ENCODE measurements around the gene BATF. TPM values are rescaled to one million over a fixed set of nuclear protein-coding genes. Genes with fewer than 3 reads are reported as not detected.
A peak's percentile ranks its signal among the peaks of the same experiment; 100 is the strongest.

BATF gene
- total and polyA plus RNA-seq, 2 experiments from 2014 or later: not detected

DNA sequence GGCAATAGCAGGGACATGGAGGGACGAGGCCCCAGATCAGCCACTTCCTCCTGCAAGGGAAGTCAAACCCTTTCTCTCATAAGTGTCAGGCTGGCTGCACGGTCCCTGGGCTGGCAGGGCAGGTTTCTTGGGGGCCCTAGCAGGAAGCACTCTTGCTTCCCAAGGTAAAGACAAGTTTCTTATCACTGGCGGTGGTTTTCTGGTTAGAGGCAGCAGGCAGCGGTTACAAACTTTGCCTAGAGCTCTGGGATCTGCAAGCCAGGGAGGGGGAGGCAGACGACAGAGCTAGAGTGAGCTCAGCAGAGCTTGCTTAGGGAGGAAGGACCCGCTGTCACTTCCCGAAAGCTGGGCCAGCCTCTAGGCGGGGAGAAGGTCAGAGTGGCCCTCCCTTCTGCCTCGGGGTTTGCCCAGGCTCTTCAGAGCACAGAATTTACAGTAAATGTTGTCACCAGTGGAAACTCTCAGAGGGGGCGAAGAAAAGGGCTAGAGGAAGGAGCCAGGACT is 20.4 kb downstream of the BATF start:
- H3K4me3 ChIP-seq: no peak overlapping the region
- no peak overlapping the region for H3K27ac ChIP-seq
- no peaks in the 10 kb centered on the region for H3K27me3 ChIP-seq
- DNase-seq (ENCODE audit: low read depth in 1 of 2, low spot score in 1 of 2): peak; percentile 25 to 85
- H3K9me3 ChIP-seq (ENCODE audit: low read depth): no peaks in the 10 kb centered on the region
- H3K36me3 ChIP-seq: no peaks in the 10 kb centered on the region
- TF ChIP-seq, protein P1, sequence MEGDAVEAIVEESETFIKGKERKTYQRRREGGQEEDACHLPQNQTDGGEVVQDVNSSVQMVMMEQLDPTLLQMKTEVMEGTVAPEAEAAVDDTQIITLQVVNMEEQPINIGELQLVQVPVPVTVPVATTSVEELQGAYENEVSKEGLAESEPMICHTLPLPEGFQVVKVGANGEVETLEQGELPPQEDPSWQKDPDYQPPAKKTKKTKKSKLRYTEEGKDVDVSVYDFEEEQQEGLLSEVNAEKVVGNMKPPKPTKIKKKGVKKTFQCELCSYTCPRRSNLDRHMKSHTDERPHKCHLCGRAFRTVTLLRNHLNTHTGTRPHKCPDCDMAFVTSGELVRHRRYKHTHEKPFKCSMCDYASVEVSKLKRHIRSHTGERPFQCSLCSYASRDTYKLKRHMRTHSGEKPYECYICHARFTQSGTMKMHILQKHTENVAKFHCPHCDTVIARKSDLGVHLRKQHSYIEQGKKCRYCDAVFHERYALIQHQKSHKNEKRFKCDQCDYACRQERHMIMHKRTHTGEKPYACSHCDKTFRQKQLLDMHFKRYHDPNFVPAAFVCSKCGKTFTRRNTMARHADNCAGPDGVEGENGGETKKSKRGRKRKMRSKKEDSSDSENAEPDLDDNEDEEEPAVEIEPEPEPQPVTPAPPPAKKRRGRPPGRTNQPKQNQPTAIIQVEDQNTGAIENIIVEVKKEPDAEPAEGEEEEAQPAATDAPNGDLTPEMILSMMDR (IDR thresholded peaks at IDR 0.05; ENCODE audit: low read depth, low read length): no peak
- no peaks in the 10 kb centered on the region for H3K4me1 ChIP-seq (ENCODE audit: low read depth)

DNA sequence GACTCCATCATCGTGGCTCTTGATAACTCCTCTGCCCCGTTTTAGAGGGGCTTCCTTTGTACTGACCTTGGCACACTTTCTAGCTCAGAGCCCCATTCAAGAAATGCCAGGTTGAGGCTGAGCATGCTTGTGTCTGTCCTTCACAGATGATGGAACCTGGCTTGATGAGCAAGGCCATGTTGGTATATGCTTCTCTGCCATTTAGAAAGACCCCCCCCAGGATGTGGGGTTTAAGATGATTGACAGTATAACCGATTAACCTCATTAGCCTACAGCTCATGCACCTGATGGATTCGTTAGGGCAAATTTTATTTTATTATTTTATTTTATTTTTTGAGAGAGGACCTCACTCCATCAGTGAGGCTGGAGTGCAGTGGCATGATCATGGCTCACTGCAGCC is 21.0 kb downstream of the BATF start:
- H3K36me3 ChIP-seq: no peaks in the 10 kb centered on the region
- no peak for DNase-seq (ENCODE audit: low read depth in 1 of 2, low spot score in 1 of 2)
- no peak overlapping the region for H3K4me3 ChIP-seq
- TF ChIP-seq, protein P1 (IDR thresholded peaks at IDR 0.05; ENCODE audit: low read depth, low read length): no peak
- H3K27ac ChIP-seq: no peak overlapping the region
- no peaks in the 10 kb centered on the region for H3K9me3 ChIP-seq (ENCODE audit: low read depth)
- no peaks in the 10 kb centered on the region for H3K4me1 ChIP-seq (ENCODE audit: low read depth)
- H3K27me3 ChIP-seq: no peaks in the 10 kb centered on the region

DNA sequence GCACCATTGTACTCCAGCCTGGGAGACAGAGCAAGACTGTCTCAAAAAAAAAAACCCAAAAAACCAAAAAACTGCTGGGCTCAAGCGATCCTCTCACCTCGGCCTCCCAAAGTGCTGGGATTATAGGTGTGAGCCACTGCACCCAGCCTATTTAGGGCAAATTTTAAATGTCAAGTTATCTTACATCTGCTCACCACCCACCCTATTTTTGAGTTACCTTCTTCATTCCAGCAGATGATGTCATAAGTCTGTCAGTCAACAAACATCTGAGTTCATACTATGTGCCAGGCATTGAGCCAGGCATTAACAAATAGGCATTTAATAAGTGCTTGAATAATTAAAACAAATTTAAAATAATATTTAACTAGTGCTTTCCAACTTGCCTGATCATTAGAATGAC is 21.5 kb downstream of the BATF start:
- no peaks in the 10 kb centered on the region for H3K36me3 ChIP-seq
- DNase-seq (ENCODE audit: low read depth in 1 of 2, low spot score in 1 of 2): no peak
- H3K27ac ChIP-seq: no peak overlapping the region
- no peaks in the 10 kb centered on the region for H3K27me3 ChIP-seq
- TF ChIP-seq, protein P1 (IDR thresholded peaks at IDR 0.05; ENCODE audit: low read depth, low read length): no peak
- H3K9me3 ChIP-seq (ENCODE audit: low read depth): no peaks in the 10 kb centered on the region
- H3K4me3 ChIP-seq: no peak overlapping the region
- H3K4me1 ChIP-seq (ENCODE audit: low read depth): no peaks in the 10 kb centered on the region

DNA sequence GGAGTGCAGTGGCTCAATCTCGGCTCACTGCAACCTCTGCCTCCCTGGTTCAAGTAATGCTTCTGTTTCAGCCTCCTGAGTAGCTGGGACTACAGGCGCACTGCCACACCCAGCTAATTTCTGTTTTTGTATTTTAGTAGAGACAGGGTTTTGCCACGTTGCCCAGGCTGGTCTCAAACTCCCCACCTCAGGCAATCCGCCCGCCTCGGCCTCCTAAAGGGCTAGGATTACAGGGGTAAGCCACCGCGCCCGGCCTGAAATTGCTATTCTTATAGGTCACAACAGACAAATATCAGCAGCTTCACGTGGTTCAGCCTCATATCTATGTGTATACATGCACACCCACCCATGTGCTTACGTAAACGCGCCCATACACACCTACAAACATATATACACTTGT is 23.6 kb downstream of the BATF start:
- Histone ChIP-seq H3K4me3 (no peak overlapping the region), H3K36me3 (no peaks in the 10 kb centered on the region), H3K27me3 (no peaks in the 10 kb centered on the region), H3K9me3 (ENCODE audit: low read depth) (no peaks in the 10 kb centered on the region), H3K27ac (no peak overlapping the region), H3K4me1 (ENCODE audit: low read depth) (no peaks in the 10 kb centered on the region)
- TF ChIP-seq, protein P1 (IDR thresholded peaks at IDR 0.05; ENCODE audit: low read depth, low read length): no peak
- no peak for DNase-seq (ENCODE audit: low read depth in 1 of 2, low spot score in 1 of 2)

DNA sequence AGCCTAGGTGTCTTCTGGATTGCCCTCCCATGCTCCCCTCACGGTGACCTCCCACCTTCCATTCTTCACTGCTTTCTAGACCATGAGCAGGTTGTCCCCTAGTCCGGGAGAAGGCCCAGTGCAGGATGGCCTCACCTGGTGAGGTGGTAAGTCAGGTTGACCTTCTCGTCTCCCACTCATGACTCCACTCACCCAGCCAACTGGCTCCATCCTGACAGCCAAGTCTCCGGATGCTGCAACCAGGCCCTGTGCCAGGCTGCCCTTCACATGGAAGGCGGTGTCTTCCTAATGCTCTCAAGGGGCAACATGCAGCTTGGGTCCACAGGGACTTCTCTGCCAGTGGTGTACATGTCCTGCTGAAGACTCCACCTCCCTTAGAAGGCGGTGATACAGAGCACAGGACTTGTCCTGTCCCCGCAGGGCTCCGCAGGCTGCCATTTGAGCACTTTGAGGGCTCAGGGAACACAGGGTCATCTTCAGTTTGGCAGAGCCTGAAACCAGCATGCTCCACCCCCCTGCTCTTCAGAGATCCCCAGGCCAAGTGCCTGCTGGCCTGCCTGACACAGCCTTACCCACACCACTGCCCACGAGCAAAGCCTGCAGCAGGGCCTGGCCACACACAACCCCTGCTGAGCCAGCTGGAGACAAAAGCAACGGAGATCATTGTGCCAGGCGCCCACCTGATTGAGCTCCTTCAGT is 25.4 kb downstream of the BATF start:
- Histone ChIP-seq H3K4me3 (no peak overlapping the region), H3K4me1 (ENCODE audit: low read depth) (peaks cover 5% of the 10 kb centered on the region), H3K27me3 (no peaks in the 10 kb centered on the region), H3K36me3 (no peaks in the 10 kb centered on the region), H3K27ac (no peak overlapping the region), H3K9me3 (ENCODE audit: low read depth) (no peaks in the 10 kb centered on the region)
- DNase-seq (ENCODE audit: low read depth in 1 of 2, low spot score in 1 of 2): no peak
- TF ChIP-seq, protein P1 (IDR thresholded peaks at IDR 0.05; ENCODE audit: low read depth, low read length): no peak
